HepG2 (cell line): ENCODE data around the gene HOXA6. TPM values are rescaled to one million over a fixed set of nuclear protein-coding genes. Genes with fewer than 3 reads are reported as not detected.

Experiments used
- ATAC-seq: fragments of 200-7000 bp; cut with Tn5 transposase; 3 replicates; pipeline ENCODE4 v1.9.1; 2020; ENCODE audit warnings: mild to moderate bottlenecking, moderate library complexity
- BruUV-seq: library from RNA; stranded (reverse); fragments of 400-500 nt; replicated peaks from 2 replicates; lab custom pipeline; 2021; lab: Mats Ljungman, UMichigan
- CTCF ChIA-PET: fragments of 300-600 bp; formaldehyde crosslinking; extraction: SDS; loops from one replicate; lab custom pipeline; 2021; ENCODE audit warnings: low total read pairs, inconsistent platforms, low intra/inter-chr PET ratio; lab: Yijun Ruan, JAX
- POLR2A ChIA-PET: fragments of 350-600 bp; sonication (Branson Sonifier 250); formaldehyde crosslinking; loops from one replicate; lab custom pipeline; 2020; ENCODE audit warnings: antibody characterized with exemption, inconsistent platforms; lab: Yijun Ruan, JAX
- DNase-seq: peaks from one replicate; pipeline ENCODE4 v3.0.0-alpha.2; 2015; ENCODE audit warnings: low spot score
- FAIRE-seq: peaks from 3 replicates; lab custom pipeline; 2011; peaks lifted over from hg19 to GRCh38; lab: Jason Lieb, UNC
- H2AFZ ChIP-seq: one replicate; pipeline ENCODE4 v1.6.1; 2011; ENCODE audit warnings: low read length, inconsistent platforms
- H3K27ac ChIP-seq: fragments of 300-600 bp; 3 replicates; pipeline ENCODE4 v1.8.0; 2011; ENCODE audit warnings: mixed run types, mild to moderate bottlenecking, mixed read lengths, low read length, inconsistent platforms; ENCODE audit not compliant: insufficient read depth; ENCODE audit errors: extremely low read length
- H3K27me3 ChIP-seq, 2 experiments: fragments of 200-600 bp in 1 of 2; 2 replicates in 1 of 2; 3 replicates in 1 of 2; pipeline versions ENCODE4 v1.6.0 to v1.8.0; 2011; ENCODE audit warnings: low read length in 2 of 2, mild to moderate bottlenecking in 2 of 2, moderate library complexity in 2 of 2, inconsistent platforms in 1 of 2; ENCODE audit not compliant: insufficient read depth in 2 of 2, control insufficient read depth in 1 of 2
- H3K36me3 ChIP-seq, 2 experiments: fragments of 200-600 bp in 1 of 2; replicated peaks in 1 of 2; 2 replicates in 1 of 2; 3 replicates in 1 of 2; pipeline versions ENCODE4 v1.5.1 to v1.8.0; 2011; ENCODE audit warnings: low read length in 2 of 2, inconsistent platforms in 1 of 2; ENCODE audit not compliant: insufficient read depth in 2 of 2, control insufficient read depth in 1 of 2
- H3K4me1 ChIP-seq: 2 replicates; pipeline ENCODE4 v1.5.1; 2012; ENCODE audit warnings: low read length, inconsistent platforms; ENCODE audit not compliant: insufficient read depth
- H3K4me2 ChIP-seq: 2 replicates; pipeline ENCODE4 v1.6.0; 2011; ENCODE audit warnings: low read depth, low read length, inconsistent platforms
- H3K4me3 ChIP-seq, 3 experiments: fragments of 200-600 bp in 1 of 3; sonication (generic), shearing (Covaris generic) in 1 of 3; replicated peaks in 1 of 3; 2 replicates each; pipeline ENCODE4 v1.5.1; 2011 to 2016; ENCODE audit warnings: low read length in 3 of 3, inconsistent platforms in 2 of 3, low read depth in 2 of 3, mild to moderate bottlenecking in 2 of 3, control low read depth in 1 of 3, mixed read lengths in 1 of 3; ENCODE audit not compliant: insufficient read depth in 1 of 3
- H3K79me2 ChIP-seq: one replicate; pipeline ENCODE4 v1.6.1; 2011; ENCODE audit warnings: low read length, inconsistent platforms; ENCODE audit not compliant: insufficient read depth
- H3K9ac ChIP-seq: 2 replicates; pipeline ENCODE4 v1.6.0; 2011; ENCODE audit warnings: mild to moderate bottlenecking, low read depth, low read length, inconsistent platforms; ENCODE audit not compliant: insufficient read depth
- H3K9me3 ChIP-seq: 2 replicates; pipeline ENCODE4 v1.5.1; 2012; ENCODE audit warnings: mild to moderate bottlenecking, low read length
- H4K20me1 ChIP-seq: 2 replicates; pipeline ENCODE4 v1.6.0; 2011; ENCODE audit warnings: inconsistent platforms, mild to moderate bottlenecking, low read length, moderate library complexity; ENCODE audit not compliant: insufficient read depth
- GPBP1L1 ChIP-seq: sonication (generic); formaldehyde crosslinking; IDR thresholded peaks from 2 replicates; pipeline ENCODE4 v1.5.0; 2020; ENCODE audit warnings: mild to moderate bottlenecking, missing genetic modification reagents
- KLF12 ChIP-seq: sonication (generic); formaldehyde crosslinking; IDR thresholded peaks from 2 replicates; pipeline ENCODE4 v1.4.0; 2020; ENCODE audit warnings: missing genetic modification reagents, borderline replicate concordance
- MAZ ChIP-seq, 2 experiments: sonication (generic) in 1 of 2; formaldehyde crosslinking in 1 of 2; IDR thresholded peaks; 2 replicates each; pipeline versions ENCODE4 v1.5.0 to v1.6.1; 2012 to 2020; ENCODE audit warnings: low read depth in 2 of 2, mild to moderate bottlenecking in 2 of 2, borderline replicate concordance in 1 of 2, improper control_type of control experiment in 1 of 2, low read length in 1 of 2, missing genetic modification reagents in 1 of 2, moderate library complexity in 1 of 2
- TRAFD1 ChIP-seq: sonication (generic); formaldehyde crosslinking; IDR thresholded peaks from 2 replicates; pipeline ENCODE4 v1.5.1; 2020; ENCODE audit warnings: missing genetic modification reagents, mild to moderate bottlenecking, borderline replicate concordance
- TRIM22 ChIP-seq: fragments of 450-650 bp; IDR thresholded peaks from 2 replicates; pipeline ENCODE4 v1.6.1; 2017
- ZNF253 ChIP-seq: sonication (generic); formaldehyde crosslinking; IDR thresholded peaks from 2 replicates; pipeline ENCODE4 v1.8.0; 2022; ENCODE audit warnings: mild to moderate bottlenecking, missing genetic modification reagents, borderline replicate concordance
- ZNF296 ChIP-seq: sonication (generic); formaldehyde crosslinking; conservative IDR thresholded peaks from 2 replicates; pipeline ENCODE4 v1.5.0; 2020; ENCODE audit warnings: mild to moderate bottlenecking, missing genetic modification reagents
- ZNF674 ChIP-seq: sonication (generic); formaldehyde crosslinking; IDR thresholded peaks from 2 replicates; pipeline ENCODE4 v1.5.0; 2020; ENCODE audit warnings: low read depth, mild to moderate bottlenecking, missing genetic modification reagents
- ZNF800 ChIP-seq: sonication (generic); formaldehyde crosslinking; IDR thresholded peaks from 2 replicates; pipeline ENCODE4 v1.4.0; 2020; ENCODE audit warnings: missing genetic modification reagents
- WGBS: methylation state at CpG from one replicate; pipeline ENCODE4 v1.1.6; 2017; ENCODE audit warnings: low lambda C conversion rate; 5-methylcytosine and 5-hydroxymethylcytosine counted together
- in situ Hi-C: cut with HindIII; loops from 2 replicates; pipeline ENCODE4 v1.10.0; 2017; ENCODE audit warnings: low pct_unique_long_range_greater_than_20kb; ENCODE audit not compliant: extremely low pct_ligation_motif_present
- intact Hi-C: fragments of 100-400 bp; cut with micrococcal nuclease; formaldehyde crosslinking; loops from one replicate; pipeline ENCODE4 v1.10.0; 2022; ENCODE audit not compliant: unreplicated experiment
- polyA plus RNA-seq, 8 experiments: library from polyadenylated mRNA; depleted of rRNA in 3 of 8; stranded (reverse) in 7 of 8; unstranded in 1 of 8; fragments of >200 nt; fragmentation: Illumina TruSeq in 4 of 8; extraction: Trizol in 4 of 8; gene quantifications; 2 replicates each; pipeline versions ENCODE4 v1.2.1 to v1.2.3, GENCODE V29; 2011 to 2016; ENCODE audit warnings: low read depth in 4 of 8, missing spikeins in 1 of 8, mixed read lengths in 1 of 8; ENCODE audit not compliant: insufficient read depth in 1 of 8
- total RNA-seq, 5 experiments: library from RNA; depleted of rRNA; stranded (reverse); fragments of >200 nt; fragmentation: Illumina TruSeq; extraction: Trizol; gene quantifications; 2 replicates each; pipeline ENCODE4 v1.2.3, GENCODE V29; 2016; ENCODE audit warnings: low read depth in 1 of 5

HOXA6 gene
- total and polyA plus RNA-seq, 2 of the 13 experiments (the other 11 are each of a cell fraction or from before 2014, with no cell fraction given), result 1.3 to 1.5 TPM

- TF ChIP-seq ZNF674 (no peak), ZNF253 (CRISPR knock-in tag) (no peak), TRAFD1 (no peak), KLF12 (no peak)
These were observed 42.1 kb downstream of the HOXA6 start (continued) for GRCh38 chr7:27105301-27106031.

- Histone ChIP-seq H3K27ac (no peak overlapping the region), H3K4me2 (no peak overlapping the region), H3K9ac (no peak overlapping the region), H3K4me3 (no peak overlapping the region), H4K20me1 (no peaks in the 10 kb centered on the region), H3K79me2 (no peaks in the 10 kb centered on the region), H2AFZ (no peak overlapping the region), H3K27me3 (no peaks in the 10 kb centered on the region), H3K4me1 (no peaks in the 10 kb centered on the region), H3K36me3 (0 out of 5 replicates have a peak, but pooled peaks cover 0 to 4% of the 10 kb centered on the region in 2 experiments), H3K9me3 (no peaks in the 10 kb centered on the region)
- TF ChIP-seq MAZ (IDR thresholded peaks at IDR 0.05; ENCODE audit: borderline replicate concordance, low read depth, low read length), result no peak
- TF ChIP-seq MAZ (CRISPR knock-in tag; IDR thresholded peaks at IDR 0.05; ENCODE audit: low read depth), result no peak
- TF ChIP-seq ZNF296 (CRISPR knock-in tag), result no peak
- TF ChIP-seq GPBP1L1 (CRISPR knock-in tag), result no peak
- no peak for TF ChIP-seq TRIM22
- TF ChIP-seq ZNF800 (CRISPR knock-in tag), result no peak
- FAIRE-seq (no peak), ATAC-seq (no peak), DNase-seq (no peak)
- CTCF ChIA-PET, result no interaction called here
- WGBS, result 95% methylated on average over 13 of the region's 13 CpGs
- in situ Hi-C loops, result no loop called here
- POLR2A ChIA-PET, result interaction anchor here (1.7 kb wide), 1 partner anchor 16 kb away, joined by 4 read pairs; no protein-coding TSS in a partner anchor
- intact Hi-C loops, result no loop called here
- no TSS peak for BruUV-seq
These were observed 43.1 kb downstream of the HOXA6 start for GRCh38 chr7:27104341-27105058.
